Activated naive CD4-positive, alpha-beta T cell treated with anti-CD3 and anti-CD28 coated beads, Interleukin-2, amount 50 U/mL, for 16 hours (primary cell): ENCODE results near the gene SEC62.
"Not testable (repeated sequence)": the region's sequence is repeated elsewhere in the genome, so short reads cannot be mapped to it uniquely, and the experiment has no call there.

Source experiments
- DNase-seq: peaks from one replicate; pipeline ENCODE4 v3.0.0-alpha.2; 2020

SEC62 gene

DNA sequence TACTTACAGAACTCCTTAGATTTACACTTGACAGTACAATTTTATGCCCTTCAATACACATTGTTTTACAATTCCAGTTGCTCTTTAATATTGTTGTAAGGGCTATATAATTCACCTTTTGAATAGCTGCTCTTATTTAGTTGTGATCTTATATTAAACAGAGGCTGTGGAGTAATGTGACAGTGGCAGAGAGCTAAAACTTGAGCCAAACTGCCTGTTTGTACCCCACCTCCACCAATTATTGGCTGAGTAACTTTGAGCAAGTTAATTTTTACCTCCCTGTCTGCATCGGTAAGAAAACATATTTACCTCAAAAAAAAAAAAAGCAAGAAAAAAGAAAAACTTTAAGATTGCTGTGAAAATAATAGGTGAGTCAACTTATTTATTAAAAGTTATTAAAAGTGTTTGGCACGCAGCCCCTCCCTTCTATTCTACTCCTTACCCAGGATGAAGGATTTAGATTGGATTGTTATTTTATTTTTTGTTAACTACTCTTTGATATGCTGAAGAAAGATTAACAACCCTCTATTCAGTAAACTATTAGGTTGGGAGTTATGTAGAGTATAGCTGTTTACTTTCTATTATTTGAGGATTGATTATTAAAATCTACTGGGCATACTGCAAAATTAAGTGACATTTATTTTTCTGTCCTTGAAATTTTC, 1.7 kb downstream of the SEC62 start:
- no peak for DNase-seq

DNA sequence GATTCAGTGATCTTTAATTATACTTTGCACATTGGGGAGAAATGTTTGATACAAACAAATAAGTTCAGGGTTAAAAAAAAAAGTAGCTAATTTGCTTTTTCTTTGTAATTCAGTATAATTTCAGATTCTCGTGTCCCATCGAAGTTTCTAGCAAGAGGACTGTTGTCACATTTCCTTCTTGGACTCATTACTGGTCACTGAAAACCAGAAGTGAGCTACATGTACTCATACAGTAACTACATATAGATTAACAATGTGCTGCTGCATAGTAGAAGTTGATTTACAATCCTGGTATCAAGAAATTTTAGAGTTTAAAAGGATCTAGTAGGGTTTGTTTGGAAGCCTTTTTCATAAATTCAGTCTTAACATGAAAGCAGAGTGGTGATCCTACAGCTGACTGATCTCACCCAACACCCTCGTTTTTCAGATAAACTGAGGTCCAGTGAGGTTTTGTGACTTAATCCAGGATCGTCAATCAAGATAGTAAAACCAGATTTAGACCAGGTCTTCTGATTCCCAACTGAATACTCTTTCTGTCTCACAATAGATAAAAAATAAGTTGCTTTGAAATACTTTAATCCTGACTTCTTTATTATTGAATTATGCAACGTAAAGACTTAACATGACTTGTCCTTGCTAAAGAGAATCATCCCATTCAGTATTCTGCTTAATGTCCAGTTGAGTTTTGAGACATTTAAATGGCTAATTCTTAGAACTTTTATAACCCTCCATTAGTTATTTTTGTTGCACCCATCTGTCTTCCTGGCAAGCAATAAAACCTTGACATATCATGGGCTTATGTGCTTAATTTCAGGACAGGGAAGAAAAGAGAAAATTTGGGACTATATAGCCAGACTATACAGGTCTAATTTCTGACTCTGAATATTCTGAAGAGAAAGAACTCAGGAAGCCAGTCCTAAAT, 2.8 kb downstream of the SEC62 start:
- DNase-seq = no peak

DNA sequence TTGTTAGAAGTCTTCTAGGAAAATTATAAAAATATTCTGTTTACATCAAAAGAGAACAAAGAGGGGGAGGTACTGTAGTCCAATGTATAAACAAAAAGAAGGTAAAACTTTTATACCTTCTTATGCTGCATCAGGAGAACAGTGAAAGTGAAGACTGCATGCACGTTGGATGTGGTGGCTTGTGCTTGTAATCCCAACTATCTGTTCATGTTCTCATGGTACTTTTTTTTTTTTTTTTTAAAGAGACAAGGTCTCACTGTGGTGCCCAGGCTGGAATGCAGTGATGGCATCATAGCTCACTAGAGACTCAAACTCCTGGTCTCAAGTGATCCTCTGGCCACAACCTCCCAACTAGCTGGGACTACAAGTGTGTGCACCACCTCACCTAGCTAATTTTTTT, 4.2 kb downstream of the SEC62 start:
- DNase-seq = no peak

DNA sequence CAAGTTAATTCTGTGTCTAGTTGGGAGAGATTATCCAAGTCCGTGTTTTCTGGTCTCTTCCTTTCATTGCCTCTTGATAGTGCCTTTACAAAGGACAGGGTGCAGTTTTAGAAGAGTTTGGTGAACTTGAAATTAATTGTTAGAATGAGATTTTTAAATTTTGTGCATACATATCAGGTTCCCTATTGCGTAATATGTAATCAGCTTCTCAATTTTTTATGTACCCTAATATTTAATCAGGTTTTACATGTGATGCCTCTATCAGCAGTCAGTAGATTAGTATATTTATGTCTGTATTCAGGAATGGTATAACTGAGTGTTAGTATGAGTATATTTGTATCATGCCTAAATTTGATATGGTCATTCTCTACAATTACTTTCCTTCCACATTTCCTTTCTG, 4.9 kb downstream of the SEC62 start:
- DNase-seq = no peak

DNA sequence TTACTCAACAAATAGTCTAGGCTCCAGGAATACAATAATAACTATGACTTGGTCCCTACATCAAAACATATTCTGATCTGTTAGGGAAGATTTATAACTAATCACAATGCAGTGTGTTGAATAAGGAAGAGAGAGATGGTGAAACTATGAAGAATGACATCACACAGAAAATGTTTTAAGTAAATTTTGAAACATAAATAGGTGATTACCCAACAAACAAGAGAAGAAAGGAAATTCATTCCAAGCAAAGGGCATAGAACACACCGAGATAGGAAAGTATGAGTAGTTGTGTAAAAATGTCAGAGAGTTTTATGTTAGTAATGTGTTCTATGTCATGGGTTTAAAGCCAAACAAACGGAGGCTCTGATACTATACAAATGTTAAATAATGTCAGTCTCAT, 13.4 kb downstream of the SEC62 start:
- no peak for DNase-seq

DNA sequence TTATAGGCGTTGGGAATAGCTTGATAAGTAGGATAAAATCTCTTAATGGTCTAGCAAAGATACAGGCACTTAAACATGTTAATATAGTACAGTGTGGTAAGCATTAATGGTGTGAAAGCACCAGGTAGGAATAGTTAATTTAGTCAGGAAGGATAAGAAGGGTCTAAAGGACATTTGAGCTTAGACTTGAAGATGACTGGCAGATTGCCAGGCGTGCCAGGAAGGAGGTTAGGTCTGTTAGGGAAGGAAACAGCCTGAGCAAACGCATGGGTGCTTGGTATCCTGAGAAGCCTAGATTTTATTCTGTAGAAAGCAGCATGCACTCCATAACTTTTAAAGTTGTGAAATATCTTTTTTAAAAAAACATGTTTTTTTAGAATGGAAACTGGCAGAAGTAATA, 17.7 kb downstream of the SEC62 start:
- DNase-seq = no peak

DNA sequence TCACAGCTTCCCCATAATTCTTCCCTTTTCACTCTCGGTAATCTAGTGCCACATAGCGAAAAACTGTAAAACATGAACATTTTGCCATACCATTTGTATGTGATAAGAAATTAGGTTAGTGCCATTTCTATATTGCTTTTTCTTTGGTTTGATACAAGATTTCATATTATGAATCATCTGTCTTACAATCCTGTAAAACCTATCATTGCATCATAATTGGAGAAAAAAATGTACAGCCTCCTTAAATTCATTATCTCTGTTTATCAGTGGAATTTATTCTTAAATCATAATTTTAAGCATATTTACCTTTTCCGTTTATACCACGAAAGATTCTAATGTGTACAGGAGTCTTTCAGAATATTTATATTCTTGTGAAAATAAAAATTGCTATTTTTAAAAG, 23.8 kb downstream of the SEC62 start:
- DNase-seq = no peak

DNA sequence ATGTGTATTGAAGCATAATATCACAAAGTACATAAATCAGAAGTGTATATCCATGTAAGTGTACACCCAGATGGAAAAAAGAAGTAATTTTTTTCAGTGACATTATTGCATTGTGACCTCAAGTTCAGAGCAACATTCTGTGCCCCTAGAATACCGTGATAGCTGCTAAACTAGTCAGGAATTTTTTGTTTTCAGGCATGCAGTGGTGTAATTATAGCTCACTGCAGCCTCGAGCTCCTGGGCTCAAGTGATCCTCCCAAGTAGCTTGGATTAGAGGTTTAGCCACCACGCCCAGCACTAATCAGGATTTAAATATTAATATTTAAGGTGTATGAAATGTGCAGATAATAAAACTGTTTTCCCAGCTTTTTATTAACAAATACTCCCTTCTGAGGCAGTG, 25.5 kb downstream of the SEC62 start:
- DNase-seq = no peak

DNA sequence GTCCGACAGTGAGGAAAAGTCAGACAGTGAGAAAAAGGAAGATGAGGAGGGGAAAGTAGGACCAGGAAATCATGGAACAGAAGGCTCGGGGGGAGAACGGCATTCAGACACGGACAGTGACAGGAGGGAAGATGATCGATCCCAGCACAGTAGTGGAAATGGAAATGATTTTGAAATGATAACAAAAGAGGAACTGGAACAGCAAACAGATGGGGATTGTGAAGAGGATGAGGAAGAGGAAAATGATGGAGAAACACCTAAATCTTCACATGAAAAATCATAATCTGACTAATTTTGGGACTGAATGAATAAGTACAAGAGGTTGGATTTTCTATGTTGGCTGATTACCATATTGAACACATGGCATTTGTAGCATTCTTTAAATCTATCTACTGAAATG, 26.2 kb downstream of the SEC62 start:
- no peak for DNase-seq

DNA sequence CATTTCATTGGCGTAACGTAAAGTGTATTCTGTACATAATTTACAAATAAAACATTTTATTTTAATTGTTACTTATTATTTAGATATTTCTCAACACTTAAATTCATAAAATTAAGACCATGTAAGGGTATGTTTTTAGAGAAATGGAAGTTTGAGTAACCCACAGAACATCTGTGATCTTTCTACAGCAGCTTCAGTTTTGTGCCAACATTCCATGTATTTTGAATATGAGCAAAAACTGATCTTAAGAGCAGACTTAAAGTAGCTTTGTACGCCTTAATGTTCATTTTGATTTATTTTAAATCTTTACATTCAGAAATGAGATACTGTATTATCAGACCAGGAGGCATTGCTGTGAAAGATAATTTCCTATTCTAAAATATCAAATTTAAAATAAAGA, 27.2 kb downstream of the SEC62 start:
- DNase-seq = no peak

DNA sequence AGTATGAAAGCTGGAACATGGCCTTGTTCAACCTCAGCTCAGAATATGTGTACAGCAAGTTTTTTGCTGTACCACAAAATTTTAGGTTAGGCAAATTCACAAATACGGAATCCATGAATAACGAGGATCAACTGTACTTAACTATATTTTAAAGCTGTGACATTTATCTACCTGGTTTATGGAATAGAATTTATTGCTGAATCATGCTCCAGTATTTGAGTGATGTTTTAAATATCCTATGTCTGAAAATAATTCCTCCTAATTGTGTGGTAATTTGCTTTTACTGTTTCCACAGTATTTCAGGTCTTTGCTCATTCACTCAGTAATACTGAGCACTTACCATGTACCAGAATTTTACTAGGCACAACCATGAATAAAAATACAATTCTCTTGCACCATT, 29.5 kb downstream of the SEC62 start:
- DNase-seq = no peak

DNA sequence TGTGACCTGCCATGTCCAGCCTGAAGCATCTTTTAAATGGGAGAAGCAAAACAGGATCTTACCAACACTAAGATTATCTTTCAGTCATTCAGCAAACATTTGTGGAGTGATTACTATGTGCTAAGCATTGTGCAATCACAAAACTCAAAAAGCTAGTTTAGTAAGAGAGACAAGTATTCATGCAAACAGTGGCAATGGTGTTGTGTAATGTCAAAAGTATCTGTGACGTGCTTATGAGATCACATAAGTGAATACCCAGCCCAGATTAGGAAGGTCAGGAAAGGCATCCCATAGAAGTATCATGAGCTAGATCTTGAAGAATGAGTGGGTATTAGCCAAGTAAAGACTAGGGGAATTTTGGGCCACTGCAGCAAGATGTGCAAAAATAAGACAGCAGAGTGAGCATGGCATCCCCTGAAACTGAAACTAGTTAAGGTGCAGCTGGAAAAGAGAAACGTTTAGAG, 32.1 kb downstream of the SEC62 start:
- DNase-seq = no peak

DNA sequence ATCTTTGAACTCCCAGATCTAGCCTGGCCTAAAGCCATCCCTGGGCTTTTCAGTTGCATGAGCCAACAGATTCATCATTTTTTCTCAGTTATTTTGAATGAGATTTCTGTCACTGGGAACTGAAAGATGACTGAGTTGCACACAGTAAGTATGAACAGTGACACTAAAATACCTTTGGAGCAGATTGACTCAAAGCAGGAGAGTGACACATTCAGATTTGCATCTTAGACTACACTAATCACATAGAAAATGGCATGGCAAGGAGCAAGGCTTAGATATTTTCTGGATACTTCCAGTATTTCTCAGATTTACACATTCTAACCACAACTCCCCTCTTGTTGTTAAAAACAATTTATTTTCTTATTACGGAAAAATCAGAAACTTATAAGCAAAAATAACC, 32.8 kb downstream of the SEC62 start:
- no peak for DNase-seq

DNA sequence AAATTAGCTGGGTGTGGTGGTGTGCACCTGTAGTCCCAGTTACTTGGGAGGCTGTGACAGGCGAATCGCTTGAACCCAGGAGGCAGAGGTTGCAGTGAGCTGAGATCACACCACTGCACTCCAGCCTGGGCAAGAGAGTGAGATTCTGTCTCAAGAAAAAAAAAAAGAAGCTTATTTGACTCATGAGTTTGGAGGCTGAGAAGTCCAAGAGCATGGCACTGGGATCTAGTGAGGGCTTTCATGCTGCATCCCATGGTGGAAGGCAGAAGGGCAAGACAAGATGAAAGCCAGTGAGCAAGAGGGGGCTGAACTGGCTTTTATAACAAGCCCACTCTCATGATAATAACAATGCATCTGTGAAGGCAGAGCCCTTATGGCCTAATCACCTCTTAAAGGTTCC, 33.4 kb downstream of the SEC62 start:
- no peak for DNase-seq

DNA sequence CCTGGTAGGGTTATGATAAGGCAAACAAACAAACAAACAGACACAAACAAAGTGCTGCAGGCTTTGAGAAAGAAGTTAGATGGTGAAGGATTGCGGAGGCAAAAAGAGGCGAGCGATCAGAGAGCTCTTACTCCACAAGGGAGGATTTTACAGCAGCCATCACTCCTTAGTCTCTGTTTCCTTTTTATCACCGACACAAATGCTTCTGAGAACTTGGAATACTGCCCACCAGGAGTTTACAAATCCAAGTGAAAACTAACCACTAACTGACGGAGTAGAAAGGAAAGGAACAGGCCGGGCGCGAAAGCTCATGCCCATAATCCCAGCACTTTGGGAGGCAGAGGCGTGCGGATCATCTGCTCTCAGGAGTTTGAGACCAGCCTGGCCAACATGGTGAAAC, 35.6 kb downstream of the SEC62 start:
- no peak for DNase-seq

DNA sequence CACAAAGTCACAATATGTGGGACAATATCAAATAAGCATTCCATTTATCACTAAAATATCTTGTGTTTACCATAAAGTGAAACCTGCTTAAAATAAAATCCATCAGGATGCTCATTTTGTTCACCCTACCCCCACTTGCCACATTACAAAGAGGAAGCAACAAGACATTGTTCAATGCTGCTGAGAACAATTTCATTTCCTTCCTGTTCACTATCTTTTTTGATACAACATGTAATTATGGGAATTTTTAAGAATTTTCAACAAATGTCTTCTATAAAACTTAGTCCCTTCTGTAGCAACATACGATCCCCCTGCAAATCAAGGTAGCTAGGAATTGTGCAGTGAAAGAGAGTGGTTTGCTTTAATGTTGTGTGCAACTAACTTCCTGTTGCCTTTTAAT, 36.3 kb downstream of the SEC62 start:
- DNase-seq = no peak

DNA sequence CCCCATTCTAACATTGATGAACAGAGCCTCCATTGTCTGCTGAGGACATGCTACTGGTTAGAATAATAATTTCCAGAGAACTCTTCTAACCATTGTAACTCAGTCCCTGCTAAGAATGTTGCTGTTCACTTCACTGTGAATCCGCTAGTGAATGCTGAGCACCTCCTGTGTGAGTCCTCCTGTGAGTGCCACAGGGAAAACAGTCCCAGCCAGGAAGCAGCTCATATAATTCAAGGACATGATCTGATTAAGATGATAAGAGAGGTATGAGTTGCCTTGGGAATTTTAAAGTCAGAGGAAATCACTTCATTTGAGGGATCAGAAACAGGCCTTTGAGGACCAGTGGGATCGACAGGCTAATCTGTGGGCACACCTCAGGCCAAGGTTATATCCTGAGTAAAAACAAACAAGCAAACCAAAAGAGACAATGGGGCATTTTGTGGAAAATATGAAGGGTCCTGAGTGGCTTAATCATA, 37.3 kb downstream of the SEC62 start:
- no peak for DNase-seq

DNA sequence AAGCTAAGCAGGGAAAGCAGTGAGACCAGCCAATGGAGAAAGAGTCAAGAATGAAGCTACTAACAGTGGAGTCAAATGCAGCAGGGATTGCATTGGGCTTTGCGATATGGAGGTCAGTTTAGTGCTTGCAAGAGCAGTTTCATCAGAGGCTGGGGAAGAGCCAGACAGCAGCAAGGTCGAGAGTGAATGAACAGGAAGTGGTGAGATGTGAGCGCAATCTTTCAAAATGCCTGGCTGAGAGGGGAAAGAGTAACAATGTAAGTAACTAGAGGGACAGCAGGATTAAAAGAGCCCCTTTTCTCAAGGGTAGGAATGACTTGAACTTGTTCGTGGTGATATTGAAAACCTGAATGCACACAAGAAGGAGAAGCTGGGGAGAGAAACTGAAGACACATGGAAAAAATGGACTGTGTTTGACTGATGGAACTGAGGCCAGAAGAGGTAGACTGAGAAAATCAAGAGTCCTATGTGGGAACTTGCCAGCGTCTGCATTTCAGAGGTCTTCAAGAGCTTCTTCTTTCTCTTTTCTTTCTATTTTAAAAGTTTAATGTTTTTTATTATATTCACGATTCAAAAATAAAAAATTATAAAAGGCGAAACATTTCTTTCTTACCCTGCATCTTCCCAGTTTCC, 40.5 kb downstream of the SEC62 start:
- DNase-seq = peak; percentile 17

DNA sequence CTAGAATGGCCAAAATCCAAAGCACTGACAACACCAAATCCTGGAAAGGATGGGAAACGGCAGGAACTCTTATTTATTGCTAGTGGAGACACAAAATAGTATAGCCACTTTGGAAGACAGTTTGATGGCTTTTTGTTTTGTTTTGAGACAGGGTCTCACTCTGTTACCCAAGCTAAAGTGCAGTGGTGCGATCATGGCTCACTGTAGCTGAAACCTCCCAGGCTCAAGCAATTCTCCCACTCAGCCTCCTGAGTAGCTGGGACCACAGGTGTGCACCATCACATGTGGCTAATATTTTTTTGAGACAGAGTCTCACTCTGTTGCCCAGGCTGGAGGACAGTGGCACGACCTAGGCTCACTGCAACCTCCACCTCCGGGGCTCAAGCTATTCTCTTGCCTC, 43.9 kb downstream of the SEC62 start:
- DNase-seq = no peak

DNA sequence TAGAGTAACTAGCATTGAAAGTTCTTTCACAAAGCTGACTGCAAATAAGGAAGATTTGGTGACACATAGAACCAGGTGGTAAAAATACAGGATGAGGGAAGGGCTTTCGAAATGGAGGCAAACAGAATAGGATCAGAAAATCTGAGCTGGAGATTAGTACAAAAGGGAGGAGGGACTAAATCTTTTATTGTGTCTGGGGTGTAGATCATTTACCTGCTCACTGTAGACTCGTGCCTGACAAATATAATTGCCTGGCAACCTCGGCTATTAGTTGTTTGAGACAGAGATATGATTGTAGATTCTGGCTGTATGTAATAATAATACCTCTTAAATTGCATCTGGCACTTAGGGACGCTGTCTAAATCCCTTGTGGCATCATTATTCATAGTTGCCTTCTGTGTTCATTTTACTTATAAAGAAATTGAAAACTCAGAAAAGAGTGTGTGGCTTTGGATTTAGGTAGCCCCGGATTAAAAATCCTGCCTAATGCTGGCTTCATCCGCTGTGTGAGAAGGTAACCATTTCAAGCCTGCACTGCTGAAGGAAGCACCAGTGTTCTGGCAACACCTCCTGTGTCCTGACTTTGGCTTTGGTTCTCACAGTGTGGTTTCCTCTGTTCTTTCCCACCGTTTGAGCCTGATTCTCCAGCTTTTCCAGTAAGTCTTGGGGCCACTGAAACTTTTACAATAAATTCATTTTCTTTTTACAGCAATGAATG, 46.2 kb downstream of the SEC62 start:
- no peak for DNase-seq

DNA sequence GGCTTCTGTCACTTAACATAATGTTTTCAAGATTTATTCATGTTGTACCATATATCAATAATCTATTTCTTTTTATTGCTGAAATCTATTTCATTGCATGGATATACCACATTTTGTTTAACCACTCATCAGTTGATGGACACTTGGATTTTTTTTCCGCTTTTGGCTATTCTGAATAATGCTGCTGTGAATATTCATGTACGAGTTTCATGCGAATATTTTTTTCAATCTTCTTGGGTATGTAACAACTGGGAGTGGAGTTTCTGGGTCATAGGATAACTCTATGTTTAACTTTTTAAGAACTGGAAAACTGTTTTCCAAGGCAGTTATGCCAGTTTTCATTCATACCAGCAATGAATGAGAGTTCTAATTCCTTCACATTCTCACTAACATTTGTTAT, 49.5 kb downstream of the SEC62 start:
- no peak for DNase-seq

DNA sequence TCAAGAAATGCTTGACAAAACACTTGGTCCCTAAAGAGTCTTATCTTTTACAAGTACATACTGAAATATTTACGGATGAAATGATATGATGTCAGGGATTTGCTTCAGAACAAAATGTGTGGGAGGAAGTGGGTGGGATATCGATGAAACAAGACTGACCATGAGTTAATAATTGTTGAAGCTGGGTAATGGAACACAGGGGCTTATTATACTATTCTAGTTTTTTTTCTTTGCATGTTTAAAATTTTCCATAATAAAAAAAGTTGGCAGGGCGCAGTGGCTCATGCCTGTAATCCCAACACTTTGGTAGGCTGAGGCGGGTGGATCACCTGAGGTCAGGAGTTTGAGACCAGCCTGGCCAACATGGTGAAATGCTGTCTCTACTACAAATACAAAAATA, 52.7 kb downstream of the SEC62 start:
- not testable (repeated sequence) for DNase-seq

DNA sequence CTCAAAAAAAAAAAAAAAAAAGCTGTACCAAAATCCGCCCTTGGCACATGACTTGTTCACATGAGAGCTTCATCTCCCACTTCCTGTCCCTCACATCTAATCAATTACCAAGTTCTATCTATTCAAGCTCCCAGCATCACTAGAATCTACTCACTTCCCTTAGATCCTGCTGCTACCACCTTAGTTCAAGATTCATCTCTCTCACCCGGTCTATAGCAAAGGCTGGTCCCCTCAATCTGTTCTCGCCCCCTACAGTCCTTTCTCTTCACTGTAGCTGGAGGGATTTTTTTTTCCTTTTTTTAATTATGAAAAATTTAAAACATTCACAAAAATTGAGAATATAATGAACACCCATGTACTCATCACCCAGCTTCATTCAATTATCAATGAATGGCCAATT, 54.5 kb downstream of the SEC62 start:
- no peak for DNase-seq
